Upper lobe of left lung (tissue), 6 donors: ENCODE results near the gene ANKS1B. TPM values are rescaled to one million over a fixed set of nuclear protein-coding genes. Genes with fewer than 3 reads are reported as not detected.

Experiments
- ATAC-seq, 2 donors: fragments of 200-7000 bp; cut with Tn5 transposase; one replicate each; pipeline ENCODE4 v1.9.1; 2022; ENCODE audit warnings: mild to moderate bottlenecking in 2 of 2, moderate library complexity in 2 of 2; ENCODE audit not compliant: low FRiP score in 2 of 2
- DNase-seq, 2 donors: peaks; one replicate each; pipeline ENCODE4 v3.0.0-alpha.2; 2019 to 2020
- H3K27ac ChIP-seq, 4 donors: fragments of 200-600 bp; sonication (generic); one replicate each; pipeline ENCODE4 v1.5.1; 2016 to 2019
- H3K27me3 ChIP-seq, 4 donors: fragments of 200-600 bp; sonication (generic); one replicate each; pipeline ENCODE4 v1.5.1; 2017 to 2019
- H3K36me3 ChIP-seq, 4 donors: fragments of 200-600 bp; sonication (generic); one replicate each; pipeline ENCODE4 v1.5.1; 2016 to 2019
- H3K4me1 ChIP-seq, 4 donors: fragments of 200-600 bp; sonication (generic); one replicate each; pipeline ENCODE4 v1.5.1; 2018 to 2019
- H3K4me3 ChIP-seq, 4 donors: fragments of 200-600 bp; sonication (generic); one replicate each; pipeline ENCODE4 v1.5.1; 2017 to 2019; ENCODE audit warnings: mild to moderate bottlenecking in 2 of 4, moderate library complexity in 1 of 4
- H3K9me3 ChIP-seq, 4 donors: fragments of 200-600 bp; sonication (generic); one replicate each; pipeline ENCODE4 v1.5.1; 2018 to 2019
- CTCF ChIP-seq, 6 experiments: fragments of 450-650 bp in 4 of 6; fragments of 200-600 bp in 2 of 6; sonication (generic) in 2 of 6; IDR thresholded peaks; one replicate each; pipeline ENCODE4 v1.5.1; 2016 to 2019; ENCODE audit warnings: antibody characterized with exemption in 6 of 6
- EP300 ChIP-seq, 4 donors: sonication (generic); formaldehyde crosslinking; IDR thresholded peaks; one replicate each; pipeline ENCODE4 v1.5.1; 2017; ENCODE audit warnings: antibody characterized with exemption in 4 of 4, control low read depth in 2 of 4
- POLR2A ChIP-seq, 4 donors: fragments of 450-650 bp; IDR thresholded peaks; one replicate each; pipeline ENCODE4 v1.5.1; 2016 to 2017; ENCODE audit warnings: antibody characterized with exemption in 4 of 4, mild to moderate bottlenecking in 2 of 4
- POLR2AphosphoS5 ChIP-seq, 2 donors: sonication (generic); formaldehyde crosslinking; IDR thresholded peaks; one replicate each; pipeline ENCODE4 v1.5.1; 2017; ENCODE audit warnings: antibody characterized with exemption in 2 of 2
- WGBS, 2 donors: methylation state at CpG; one replicate each; pipeline ENCODE4 v1.1.5; 2017 to 2018; 5-methylcytosine and 5-hydroxymethylcytosine counted together
- total RNA-seq, 6 donors: library from RNA; depleted of rRNA in 4 of 6; stranded (reverse); fragments of >200 nt in 4 of 6; gene quantifications; one replicate each; pipeline versions ENCODE4 v1.1.0 to v1.2.1, GENCODE V29; 2016 to 2021
- donor health status: DM: no; HTN: no; CAD: no; lungs with moderate emphysema.
- donor health status: DM: no; HTN: yes; CAD: no; lungs with severe emphysema.

Gene ANKS1B
- total RNA-seq, 6 donors from 2014 or later = 5.1 to 23.7 (median 7.2) TPM

GRCh38 chr12:99200711-99201384 lies 783.9 kb downstream of the ANKS1B start:
- Histone ChIP-seq H3K4me3 (no peak overlapping the region), H3K4me1 (no peaks in the 10 kb centered on the region), H3K27ac (no peak overlapping the region), H3K36me3 (no peaks in the 10 kb centered on the region), H3K27me3 (no peaks in the 10 kb centered on the region), H3K9me3 (no peaks in the 10 kb centered on the region)
- ATAC-seq = no peak
- no peak for DNase-seq
- 0 to 65% methylated on average over 1 of the region's 1 CpG for WGBS, 2 donors
- TF ChIP-seq POLR2AphosphoS5 (IDR thresholded peaks at IDR 0.05) = no peak

- Histone ChIP-seq H3K4me1 (no peaks in the 10 kb centered on the region), H3K27ac (no peak overlapping the region), H3K27me3 (no peaks in the 10 kb centered on the region), H3K9me3 (no peaks in the 10 kb centered on the region), H3K36me3 (no peaks in the 10 kb centered on the region), H3K4me3 (no peak overlapping the region)
- TF ChIP-seq POLR2AphosphoS5 (IDR thresholded peaks at IDR 0.05) (no peak), POLR2A (IDR thresholded peaks at IDR 0.05) (no peak), EP300 (IDR thresholded peaks at IDR 0.05) (no peak), CTCF (IDR thresholded peaks at IDR 0.05) (no peak)
- ATAC-seq (no peak), DNase-seq (no peak)
- WGBS, 2 donors = 86 to 94% methylated on average over 1 of the region's 1 CpG
Measured at GRCh38 chr12:99195474-99195873, 789.3 kb downstream of the ANKS1B start.

- no peaks in the 10 kb centered on the region for H3K4me1 ChIP-seq
- H3K27me3 ChIP-seq = no peaks in the 10 kb centered on the region
- 66 to 79% methylated on average over 3 of the region's 3 CpGs for WGBS, 2 donors
- H3K36me3 ChIP-seq = no peaks in the 10 kb centered on the region
- ATAC-seq (no peak), DNase-seq (no peak)
- no peak overlapping the region for H3K27ac ChIP-seq
- no peak for TF ChIP-seq POLR2A (IDR thresholded peaks at IDR 0.05)
- TF ChIP-seq POLR2AphosphoS5 (IDR thresholded peaks at IDR 0.05) = no peak
- TF ChIP-seq EP300 (IDR thresholded peaks at IDR 0.05) = no peak
- TF ChIP-seq CTCF (IDR thresholded peaks at IDR 0.05) = no peak
- H3K4me3 ChIP-seq = no peak overlapping the region
- no peaks in the 10 kb centered on the region for H3K9me3 ChIP-seq
Measured at GRCh38 chr12:99192489-99192888, 792.2 kb downstream of the ANKS1B start.

- no peak overlapping the region for H3K27ac ChIP-seq
- H3K4me3 ChIP-seq = no peak overlapping the region
- 86 to 90% methylated on average over 4 of the region's 4 CpGs for WGBS, 2 donors
- no peaks in the 10 kb centered on the region for H3K4me1 ChIP-seq
- H3K36me3 ChIP-seq = no peaks in the 10 kb centered on the region
- no peaks in the 10 kb centered on the region for H3K27me3 ChIP-seq
- ATAC-seq (no peak), DNase-seq (no peak)
- no peaks in the 10 kb centered on the region for H3K9me3 ChIP-seq
- no peak for TF ChIP-seq CTCF (IDR thresholded peaks at IDR 0.05)
- no peak for TF ChIP-seq EP300 (IDR thresholded peaks at IDR 0.05)
- no peak for TF ChIP-seq POLR2AphosphoS5 (IDR thresholded peaks at IDR 0.05)
- no peak for TF ChIP-seq POLR2A (IDR thresholded peaks at IDR 0.05)
Measured at GRCh38 chr12:99176871-99177270, 807.9 kb downstream of the ANKS1B start.

GRCh38 chr12:99170461-99170860 lies 814.3 kb downstream of the ANKS1B start:
- H3K9me3 ChIP-seq = no peaks in the 10 kb centered on the region
- WGBS, 2 donors = 71 to 81% methylated on average over 5 of the region's 5 CpGs
- no peak overlapping the region for H3K27ac ChIP-seq
- DNase-seq (no peak), ATAC-seq (no peak)
- no peak overlapping the region for H3K4me3 ChIP-seq
- H3K4me1 ChIP-seq = no peaks in the 10 kb centered on the region
- H3K36me3 ChIP-seq = no peaks in the 10 kb centered on the region
- no peaks in the 10 kb centered on the region for H3K27me3 ChIP-seq
- TF ChIP-seq POLR2AphosphoS5 (IDR thresholded peaks at IDR 0.05) (no peak), POLR2A (IDR thresholded peaks at IDR 0.05) (no peak), CTCF (IDR thresholded peaks at IDR 0.05) (no peak), EP300 (IDR thresholded peaks at IDR 0.05) (no peak)
